Measurements from ENCODE around the gene RNF213. TPM values are rescaled to one million over a fixed set of nuclear protein-coding genes. Genes with fewer than 3 reads are reported as not detected.

RNF213 gene
- polyA plus RNA-seq, 1 donor (not counting 4 experiments of a cell fraction or from before 2014, with no cell fraction given) = 24.4 TPM

- Histone ChIP-seq H3K4me1 (ENCODE audit: control insufficient read depth, extremely low read depth, insufficient read depth, low read length) (no peaks in the 10 kb centered on the region), H3K27me3 (ENCODE audit: control insufficient read depth, extremely low read depth, insufficient read depth, low read length) (no peaks in the 10 kb centered on the region), H3K4me2 (ENCODE audit: control insufficient read depth, extremely low read depth, insufficient read depth, low read depth, low read length) (no peak overlapping the region), H3K9me1 (ENCODE audit: control insufficient read depth, extremely low read depth, insufficient read depth, low read length) (no peaks in the 10 kb centered on the region), H3K79me2 (ENCODE audit: control insufficient read depth, insufficient read depth, low read length) (no peaks in the 10 kb centered on the region), H3K4me3 (ENCODE audit: control insufficient read depth in 2 of 3, extremely low read depth in 1 of 3, insufficient read depth in 2 of 3, low read depth in 1 of 3, low read length in 3 of 3) (no peak overlapping the region), H3K9me3 (ENCODE audit: control insufficient read depth, low read depth, low read length) (no peaks in the 10 kb centered on the region), H3K27ac (ENCODE audit: control insufficient read depth, insufficient read depth, low read length) (no peak overlapping the region), H4K20me1 (ENCODE audit: control insufficient read depth, extremely low read depth, insufficient read depth, low read length) (no peaks in the 10 kb centered on the region), H3K9ac (ENCODE audit: control insufficient read depth, extremely low read depth, insufficient read depth, low read length) (no peak overlapping the region), H3K36me3 (ENCODE audit: control insufficient read depth in 2 of 2, extremely low read depth in 1 of 2, insufficient read depth in 2 of 2, low read length in 2 of 2) (no peaks in the 10 kb centered on the region), H2AFZ (ENCODE audit: control insufficient read depth, low read length) (no peak overlapping the region)
- DNase-seq (ENCODE audit: low read depth, low spot score) (no peak), FAIRE-seq (no peak)
- no peak for TF ChIP-seq EZH2 (IDR thresholded peaks at IDR 0.05; ENCODE audit: low read length)
- dilution Hi-C loops (cut with MboI; ENCODE audit: extremely low pct_ligation_motif_present, low sequenced_read_pairs) = no loop called here
Measured at GRCh38 chr17:80247561-80247960, 13.1 kb upstream of the RNF213 start.

GRCh38 chr17:80248001-80248893, 12.4 kb upstream of the RNF213 start:
- H3K9me1 ChIP-seq (ENCODE audit: control insufficient read depth, extremely low read depth, insufficient read depth, low read length) = no peaks in the 10 kb centered on the region
- peaks cover 3% of the 10 kb centered on the region for H3K4me1 ChIP-seq (ENCODE audit: control insufficient read depth, extremely low read depth, insufficient read depth, low read length)
- no peak overlapping the region for H2AFZ ChIP-seq (ENCODE audit: control insufficient read depth, low read length)
- H3K9ac ChIP-seq (ENCODE audit: control insufficient read depth, extremely low read depth, insufficient read depth, low read length) = no peak overlapping the region
- H3K4me3 ChIP-seq (ENCODE audit: control insufficient read depth in 2 of 3, extremely low read depth in 1 of 3, insufficient read depth in 2 of 3, low read depth in 1 of 3, low read length in 3 of 3) = no peak overlapping the region
- H4K20me1 ChIP-seq (ENCODE audit: control insufficient read depth, extremely low read depth, insufficient read depth, low read length) = no peaks in the 10 kb centered on the region
- no peak overlapping the region for H3K27ac ChIP-seq (ENCODE audit: control insufficient read depth, insufficient read depth, low read length)
- no peaks in the 10 kb centered on the region for H3K27me3 ChIP-seq (ENCODE audit: control insufficient read depth, extremely low read depth, insufficient read depth, low read length)
- FAIRE-seq = no peak
- dilution Hi-C loops (cut with MboI; ENCODE audit: extremely low pct_ligation_motif_present, low sequenced_read_pairs) = no loop called here
- no peaks in the 10 kb centered on the region for H3K9me3 ChIP-seq (ENCODE audit: control insufficient read depth, low read depth, low read length)
- TF ChIP-seq EZH2 (IDR thresholded peaks at IDR 0.05; ENCODE audit: low read length) = no peak
- TF ChIP-seq CTCF (optimal IDR thresholded peaks at IDR 0.05 in 1 of 3, IDR thresholded peaks at IDR 0.05 in 1 of 3, conservative IDR thresholded peaks at IDR 0.05 in 1 of 3; ENCODE audit: extremely low read depth in 1 of 3, insufficient read depth in 2 of 3, low read length in 3 of 3) = no peak
- DNase-seq (ENCODE audit: low read depth, low spot score) = no peak
- no peaks in the 10 kb centered on the region for H3K36me3 ChIP-seq (ENCODE audit: control insufficient read depth in 2 of 2, extremely low read depth in 1 of 2, insufficient read depth in 2 of 2, low read length in 2 of 2)
- H3K4me2 ChIP-seq (ENCODE audit: control insufficient read depth, extremely low read depth, insufficient read depth, low read depth, low read length) = no peak overlapping the region
- no peaks in the 10 kb centered on the region for H3K79me2 ChIP-seq (ENCODE audit: control insufficient read depth, insufficient read depth, low read length)

Data from keratinocyte (primary cell).